Aorta (tissue), 5 donors: Measurements from ENCODE around the gene TSPEAR. TPM values are rescaled to one million over a fixed set of nuclear protein-coding genes. Genes with fewer than 3 reads are reported as not detected.
"Not testable (repeated sequence)": the region's sequence is repeated elsewhere in the genome, so short reads cannot be mapped to it uniquely, and the experiment has no call there.

Experiments
- ATAC-seq: fragments of 200-7000 bp; cut with Tn5 transposase; one replicate; pipeline ENCODE4 v1.9.1; 2022; ENCODE audit warnings: moderate library complexity; ENCODE audit not compliant: low FRiP score
- DNase-seq, 2 donors: peaks; one replicate each; pipeline ENCODE4 v3.0.0-alpha.2; 2020
- H3K27ac ChIP-seq, 2 donors: one replicate each; pipeline ENCODE4 v1.5.1; 2013; ENCODE audit warnings: low read length in 2 of 2, mild to moderate bottlenecking in 2 of 2, moderate library complexity in 2 of 2, control low read depth in 1 of 2, inconsistent platforms in 1 of 2, low read depth in 1 of 2
- H3K27me3 ChIP-seq, 2 donors: one replicate each; pipeline ENCODE4 v1.6.1; 2013; ENCODE audit warnings: control low read depth in 1 of 2, low read length in 1 of 2, mild to moderate bottlenecking in 1 of 2, moderate library complexity in 1 of 2; ENCODE audit not compliant: insufficient read depth in 2 of 2, control insufficient read depth in 1 of 2
- H3K36me3 ChIP-seq, 2 donors: one replicate each; pipeline ENCODE4 v1.6.1; 2013; ENCODE audit warnings: control low read depth in 1 of 2, low read length in 1 of 2, mild to moderate bottlenecking in 1 of 2; ENCODE audit not compliant: insufficient read depth in 2 of 2, control insufficient read depth in 1 of 2
- H3K4me1 ChIP-seq, 2 donors: one replicate each; pipeline ENCODE4 v1.6.1; 2013; ENCODE audit warnings: low read length in 2 of 2, control low read depth in 1 of 2, mild to moderate bottlenecking in 1 of 2, moderate library complexity in 1 of 2; ENCODE audit not compliant: insufficient read depth in 2 of 2, control insufficient read depth in 1 of 2
- H3K4me3 ChIP-seq, 2 donors: one replicate each; pipeline ENCODE4 v1.5.1; 2013; ENCODE audit warnings: low read length in 2 of 2, control low read depth in 1 of 2, mild to moderate bottlenecking in 1 of 2
- H3K9me3 ChIP-seq: one replicate; pipeline ENCODE4 v1.6.1; 2013; ENCODE audit warnings: mild to moderate bottlenecking, low read length; ENCODE audit not compliant: control insufficient read depth
- WGBS, 2 donors: extraction: QIAGEN DNeasy Blood & Tissue Kit; methylation state at CpG; one replicate each; pipeline ENCODE4 v1.1.7; 2013; 5-methylcytosine and 5-hydroxymethylcytosine counted together
- intact Hi-C, 2 donors: fragments of 100-400 bp; cut with DNase I; formaldehyde crosslinking; loops; one replicate each; pipeline versions ENCODE4 v1.14.2 to v1.15.0; 2022
- polyA plus RNA-seq, 2 donors: library from polyadenylated mRNA; stranded (reverse); fragments of 200-250 nt; gene quantifications; one replicate each; pipeline ENCODE4 v1.2.3, GENCODE V29; 2013
- total RNA-seq, 2 donors: library from RNA; stranded (reverse); fragmentation: NEBNext Ultra II Directional; extraction: Animal tissue kit (Norgen Biotek cat#: 25700); gene quantifications; one replicate each; pipeline ENCODE4 v1.2.1, GENCODE V29; 2021
- donor health status: healthy with polysubstance abuse.
- donor health status: Bipolar disorder and iron deficiency.
- donor health status: DM: no; HTN: no; CAD: no.
- donor health status: DM: no; HTN: no; CAD: no.
- donor health status: DM: yes; HTN: yes; CAD: no.

Gene TSPEAR
- total and polyA plus RNA-seq, 4 donors = not detected

DNA sequence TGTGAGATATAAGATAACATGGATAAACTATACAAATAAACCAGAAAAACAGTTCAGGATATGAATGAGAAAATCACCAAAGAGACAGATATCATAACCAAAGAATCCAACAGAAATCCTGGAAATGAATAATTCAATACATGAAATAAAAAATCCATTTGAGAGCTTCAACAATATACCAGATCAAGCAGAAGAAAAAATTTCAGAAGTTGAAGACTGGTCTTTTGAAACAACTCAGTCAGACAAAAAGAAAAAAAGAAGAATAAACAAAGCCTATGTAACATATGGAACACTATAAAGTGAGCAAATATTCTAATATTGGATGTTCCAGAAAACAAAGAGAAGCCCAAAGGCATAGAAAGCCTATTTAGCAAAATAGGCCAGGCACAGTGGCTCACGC lies 39.5 kb downstream of the TSPEAR start:
- ATAC-seq (no peak), DNase-seq (no peak)
- WGBS, 2 donors = 97 to 100% methylated on average over 1 of the region's 1 CpG
- no peaks in the 10 kb centered on the region for H3K36me3 ChIP-seq
- no peak overlapping the region for H3K4me3 ChIP-seq
- no peak overlapping the region for H3K27ac ChIP-seq
- peaks cover 3% of the 10 kb centered on the region for H3K9me3 ChIP-seq
- intact Hi-C loops = no loop called here
- H3K4me1 ChIP-seq = no peaks in the 10 kb centered on the region
- no peaks in the 10 kb centered on the region for H3K27me3 ChIP-seq

DNA sequence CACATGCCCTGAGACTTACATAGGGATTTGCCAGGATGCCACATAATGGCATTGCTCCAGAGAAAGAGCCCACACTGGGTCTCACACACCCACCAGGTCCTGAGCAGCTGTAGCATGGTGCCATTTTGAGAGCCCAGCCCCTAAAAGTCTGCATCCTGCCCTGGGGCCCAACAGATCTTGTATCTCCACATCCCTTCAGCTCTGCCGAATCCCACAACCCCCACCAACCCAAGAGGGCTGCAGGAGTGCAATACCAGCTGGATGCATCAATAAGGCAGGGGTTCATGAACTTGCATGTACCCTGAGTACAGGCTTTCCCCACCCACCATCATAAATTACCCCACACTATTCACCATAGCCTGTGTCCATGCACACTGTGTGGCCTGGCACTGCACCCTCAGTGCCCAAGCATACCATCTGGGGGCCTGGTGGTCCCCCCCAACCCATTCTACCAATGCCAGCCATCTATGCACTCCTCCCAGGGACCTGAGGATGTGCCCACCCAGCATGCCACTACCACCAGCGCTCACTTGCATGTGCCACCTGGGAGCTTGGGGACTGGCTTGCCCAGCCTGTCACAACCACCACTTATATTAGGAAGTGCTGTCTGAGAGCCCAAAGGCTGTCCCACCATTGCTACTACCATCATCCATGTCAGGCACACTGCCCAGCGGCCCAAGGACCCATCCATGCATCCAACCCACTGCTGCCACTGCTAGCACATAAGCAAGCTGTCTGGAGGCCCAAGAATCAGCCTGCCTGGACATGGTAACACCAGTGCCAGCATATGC lies 40.5 kb downstream of the TSPEAR start:
- Histone ChIP-seq H3K27ac (no peak overlapping the region), H3K4me1 (no peaks in the 10 kb centered on the region), H3K36me3 (no peaks in the 10 kb centered on the region), H3K4me3 (no peak overlapping the region), H3K27me3 (no peaks in the 10 kb centered on the region), H3K9me3 (peaks cover 3% of the 10 kb centered on the region)
- intact Hi-C loops = no loop called here
- no peak for DNase-seq
- no peak for ATAC-seq
- 69 to 88% methylated on average over 3 of the region's 3 CpGs for WGBS, 2 donors

DNA sequence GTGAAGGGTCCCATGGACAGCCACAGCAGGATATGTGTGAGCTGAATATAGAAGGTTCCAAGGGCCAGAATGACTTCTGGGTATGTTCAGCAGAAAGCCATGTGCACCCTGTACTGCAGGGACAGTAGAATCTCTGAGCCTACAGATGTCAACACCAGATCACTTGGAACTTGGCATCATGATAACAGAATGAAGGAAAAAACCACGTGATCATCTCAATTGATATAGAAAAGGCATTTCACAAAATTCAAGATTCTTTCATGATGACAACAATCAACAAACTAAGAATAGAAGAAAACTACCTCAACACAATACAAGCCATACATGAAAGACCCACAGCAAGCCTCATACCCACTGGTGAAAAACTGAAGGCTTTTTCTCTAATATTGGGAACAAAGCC lies 43.8 kb downstream of the TSPEAR start:
- Histone ChIP-seq H3K36me3 (no peaks in the 10 kb centered on the region), H3K4me1 (no peaks in the 10 kb centered on the region), H3K9me3 (peaks cover 3% of the 10 kb centered on the region), H3K4me3 (no peak overlapping the region), H3K27ac (no peak overlapping the region), H3K27me3 (no peaks in the 10 kb centered on the region)
- whole genome bisulfite sequencing, 2 donors = 71 to 76% methylated on average over 1 of the region's 1 CpG
- intact Hi-C loops = no loop called here
- DNase-seq (no peak), ATAC-seq (no peak)

DNA sequence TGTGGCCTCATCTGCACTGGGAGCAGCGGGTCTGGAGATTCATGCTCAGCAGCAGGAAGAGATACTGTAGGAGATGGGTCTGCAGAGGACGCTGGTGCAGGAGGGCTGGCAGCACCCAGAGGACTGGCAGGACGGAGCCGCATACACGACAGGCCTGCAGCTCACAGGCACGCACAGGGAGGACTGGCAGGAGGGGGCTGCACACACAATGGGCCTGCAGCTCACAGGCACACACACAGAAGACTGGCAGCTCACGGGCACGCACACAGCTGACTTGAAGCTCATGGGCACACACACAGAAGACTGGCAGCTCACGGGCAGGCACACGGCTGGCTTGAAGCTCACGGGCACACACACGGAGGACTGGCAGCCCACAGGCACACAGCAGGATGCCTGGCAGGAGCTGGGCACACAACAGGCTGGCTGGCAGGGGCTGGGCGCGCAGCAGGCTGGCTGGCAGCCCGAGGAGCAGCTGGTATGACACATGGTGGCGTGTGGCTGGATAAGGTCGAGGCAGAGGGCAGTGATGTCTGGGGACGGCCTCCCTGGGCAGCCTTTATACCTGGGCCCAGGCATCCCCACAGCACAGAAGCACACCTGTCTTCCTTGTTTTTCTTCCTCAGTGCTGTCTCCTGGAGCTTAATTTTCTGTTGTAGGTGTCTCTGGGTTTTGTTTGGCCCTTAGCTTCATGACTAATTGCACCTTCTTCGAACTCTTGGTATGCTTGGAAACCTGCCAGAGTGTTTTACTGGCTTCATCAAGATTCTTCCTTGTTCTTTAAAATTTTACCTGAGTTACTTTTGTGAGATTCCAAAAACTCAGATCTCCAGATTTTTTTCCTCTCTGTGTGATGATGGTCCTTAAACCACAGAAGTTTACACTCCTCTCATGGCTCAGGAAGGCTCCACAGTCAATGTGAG lies 44.7 kb downstream of the TSPEAR start, which contains the start of gene KRTAP12-2:
Gene KRTAP12-2 (minus strand): TSS at position 527 of the 920 bp plus-strand sequence. CDS start 41 bp downstream, at position 486.
- 28 to 35% methylated on average over 19 of the region's 19 CpGs for WGBS, 2 donors
- DNase-seq (no peak), ATAC-seq (no peak)

DNA sequence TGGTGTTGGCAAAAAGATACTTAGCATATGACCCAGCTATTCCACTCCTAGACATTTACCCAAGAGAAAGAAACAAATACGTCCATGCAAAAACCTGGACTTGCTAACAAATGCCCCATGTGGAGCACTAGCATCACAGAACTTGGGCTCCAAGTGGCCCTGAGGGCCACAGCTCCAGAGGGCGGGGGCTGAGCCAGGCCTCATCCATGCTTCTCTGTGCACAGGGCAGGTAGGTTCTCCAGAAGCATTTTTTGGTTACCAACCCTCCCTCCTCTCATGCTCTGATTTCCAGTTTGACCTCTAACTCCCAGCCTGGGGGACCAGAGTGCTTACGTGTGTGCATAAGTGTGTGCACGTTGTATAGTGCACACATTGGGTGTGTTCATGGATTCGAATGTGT lies 46.7 kb downstream of the TSPEAR start:
- H3K4me3 ChIP-seq = no peak overlapping the region
- 91 to 92% methylated on average over 5 of the region's 5 CpGs for WGBS, 2 donors
- no peaks in the 10 kb centered on the region for H3K36me3 ChIP-seq
- intact Hi-C loops = no loop called here
- no peaks in the 10 kb centered on the region for H3K4me1 ChIP-seq
- no peak overlapping the region for H3K27ac ChIP-seq
- no peak for ATAC-seq
- no peaks in the 10 kb centered on the region for H3K9me3 ChIP-seq
- no peaks in the 10 kb centered on the region for H3K27me3 ChIP-seq
- peak in 1 of 2 donors; percentile 6 for DNase-seq

More for the DNA sequence above, 44.7 kb downstream of the TSPEAR start, which contains the start of gene KRTAP12-2:
- peaks cover 3% of the 10 kb centered on the region for H3K9me3 ChIP-seq
- no peak within 1 kb of the TSS for H3K27ac ChIP-seq
- H3K4me3 ChIP-seq = no peak within 1 kb of the TSS
- H3K4me1 ChIP-seq = no peaks in the 10 kb centered on the region
- no peaks in the 10 kb centered on the region for H3K36me3 ChIP-seq
- no peaks in the 10 kb centered on the region for H3K27me3 ChIP-seq
- intact Hi-C loops = no loop called here

DNA sequence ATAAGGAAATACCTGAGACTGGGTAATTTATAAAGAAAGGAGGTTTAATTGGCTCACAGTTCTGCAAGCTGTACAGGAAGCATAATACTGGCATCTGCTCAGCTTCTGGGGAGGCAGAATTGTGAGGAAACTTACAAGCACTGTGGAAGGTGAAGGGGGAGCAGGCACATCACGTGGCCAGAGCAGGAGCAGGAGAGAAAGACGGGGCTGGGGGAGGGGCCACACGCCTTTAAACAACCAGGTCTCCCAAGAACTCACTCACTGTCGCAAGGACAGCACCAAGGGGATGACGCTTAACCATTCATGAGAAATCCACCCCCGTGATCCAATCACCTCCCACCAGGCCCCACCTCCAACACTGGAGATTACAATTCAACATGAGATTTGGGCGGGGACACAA lies 49.8 kb downstream of the TSPEAR start:
- intact Hi-C loops, H3K4me3 ChIP-seq, H3K9me3 ChIP-seq, ATAC-seq, H3K36me3 ChIP-seq, H3K4me1 ChIP-seq, H3K27ac ChIP-seq, DNase-seq, H3K27me3 ChIP-seq: not testable (repeated sequence)
- WGBS, 2 donors = 59 to 67% methylated on average over 7 of the region's 7 CpGs

DNA sequence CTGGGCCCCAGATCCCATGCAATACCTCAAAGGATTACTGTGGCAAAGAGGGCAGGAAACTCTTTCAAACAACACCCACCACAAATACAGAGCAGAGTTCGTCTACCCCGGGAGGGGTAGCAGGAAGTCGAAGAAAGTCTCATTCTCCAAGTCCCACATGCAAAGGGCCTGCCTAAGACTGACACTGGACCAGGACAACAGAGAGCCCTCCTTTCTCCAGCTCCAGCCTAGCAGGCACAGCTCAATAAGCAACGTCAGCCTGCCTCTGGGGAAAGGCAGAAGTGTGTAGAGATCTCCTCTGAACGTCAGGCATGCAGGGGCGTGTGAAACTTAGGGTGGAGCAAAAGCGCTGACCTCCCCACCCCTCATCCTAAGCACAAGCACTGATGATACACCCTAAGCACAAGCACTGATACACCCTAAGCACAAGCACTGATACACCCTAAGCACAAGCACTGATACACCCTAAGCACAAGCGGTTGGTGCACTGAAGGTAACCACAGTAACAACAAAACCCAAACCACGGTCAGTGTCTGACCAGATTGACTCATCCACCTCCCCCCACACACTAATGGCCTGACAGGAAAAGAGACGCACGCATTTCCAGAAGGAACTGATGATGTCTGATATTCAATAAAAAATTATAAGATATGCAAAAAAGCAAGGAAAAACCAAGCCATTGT lies 52.3 kb downstream of the TSPEAR start:
- no peaks in the 10 kb centered on the region for H3K27me3 ChIP-seq
- DNase-seq (peak in 1 of 2 donors; percentile 7), ATAC-seq (no peak)
- no peak overlapping the region for H3K4me3 ChIP-seq
- 62 to 68% methylated on average over 11 of the region's 11 CpGs for WGBS, 2 donors
- H3K9me3 ChIP-seq = peaks cover 2% of the 10 kb centered on the region
- H3K27ac ChIP-seq = no peak overlapping the region
- intact Hi-C loops = no loop called here
- no peaks in the 10 kb centered on the region for H3K36me3 ChIP-seq
- H3K4me1 ChIP-seq = no peaks in the 10 kb centered on the region

DNA sequence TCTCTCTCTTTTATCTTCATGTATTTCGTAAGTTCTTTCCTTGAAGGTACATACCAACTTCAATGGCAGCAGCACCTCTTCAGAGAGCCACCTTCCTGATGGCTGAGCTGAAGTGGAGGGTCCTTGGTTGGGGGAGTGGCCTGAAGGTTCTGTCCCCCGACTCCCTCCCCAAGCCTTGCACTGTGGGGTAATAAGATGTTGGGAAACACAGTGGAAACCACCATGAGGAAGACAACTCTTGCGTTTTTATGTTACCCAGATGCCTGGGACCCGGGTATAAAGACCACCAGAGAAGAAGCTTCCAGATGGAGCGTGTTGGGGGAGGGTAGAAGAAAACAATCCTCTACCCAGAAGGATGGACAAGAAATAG lies 52.8 kb downstream of the TSPEAR start:
- DNase-seq (peak in 1 of 2 donors; percentile 3), ATAC-seq (no peak)
- Histone ChIP-seq H3K27me3 (no peaks in the 10 kb centered on the region), H3K4me3 (no peak overlapping the region), H3K27ac (no peak overlapping the region), H3K4me1 (no peaks in the 10 kb centered on the region), H3K9me3 (peaks cover 2% of the 10 kb centered on the region), H3K36me3 (no peaks in the 10 kb centered on the region)
- WGBS, 2 donors = 77 to 81% methylated on average over 5 of the region's 5 CpGs
- intact Hi-C loops = no loop called here
